DMS53 (cell line): ENCODE data around the gene SMIM43.

Experiments used
- DNase-seq: peaks from one replicate; lab custom pipeline; 2025; lab: John Stamatoyannopoulos, UW

Gene SMIM43

DNA sequence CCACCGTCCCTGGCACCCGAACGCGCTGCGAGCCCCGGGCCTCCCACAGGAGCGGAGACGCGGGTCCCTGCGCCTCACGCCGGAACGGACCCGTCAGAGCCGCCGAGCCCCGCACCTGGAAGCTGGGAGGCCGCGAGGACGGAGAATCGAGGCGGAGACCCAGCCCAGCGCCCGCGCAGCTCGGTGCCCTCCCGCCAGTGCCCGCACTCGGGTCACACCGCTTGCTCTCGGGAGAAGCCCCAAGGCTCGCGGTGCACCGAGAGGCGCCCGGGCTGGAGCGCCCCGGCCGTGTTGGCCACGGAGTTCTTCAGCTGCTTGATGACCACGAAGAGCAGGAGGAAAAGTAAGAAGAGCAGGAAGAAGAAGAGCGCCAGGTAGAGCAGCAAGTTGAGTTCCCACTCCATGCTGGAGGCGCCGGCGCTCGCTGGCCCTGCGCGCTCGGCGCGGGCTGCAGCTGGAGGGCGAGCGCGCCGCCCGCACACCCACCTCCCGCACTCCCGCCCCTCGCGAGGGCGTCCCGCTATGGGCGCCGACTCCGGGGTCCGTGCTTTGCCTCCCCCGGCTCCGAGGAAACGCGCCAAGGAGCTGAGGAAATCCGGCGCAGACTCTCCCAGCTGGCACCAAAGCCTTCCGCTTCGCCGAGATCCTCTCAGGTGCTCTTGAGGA, at the start of gene SMIM43:
Gene SMIM43 (minus strand): TSS at position 463 of the 666 bp plus-strand sequence. CDS start 59 bp downstream, at position 404.
- DNase-seq, result peak; percentile 54

DNA sequence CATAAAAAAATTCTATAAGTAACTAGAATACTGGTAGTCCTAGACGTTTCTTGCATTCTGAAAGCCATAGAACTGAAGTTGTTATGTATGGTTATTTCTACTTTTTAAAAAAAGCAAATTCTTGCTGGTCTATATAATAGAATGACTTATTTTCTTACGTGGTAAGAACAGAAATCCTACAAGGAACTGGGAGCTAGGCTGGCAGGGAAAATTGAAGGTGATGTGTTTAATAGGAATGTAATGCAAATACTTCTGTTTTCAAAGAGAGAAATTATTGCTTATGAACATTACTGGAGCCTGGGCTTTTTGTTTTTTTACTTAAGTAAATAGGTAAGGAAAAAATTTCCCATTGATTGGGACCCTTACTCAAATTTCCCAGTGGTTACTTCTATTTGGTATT, 49.8 kb upstream of the SMIM43 start:
- DNase-seq, result no peak

DNA sequence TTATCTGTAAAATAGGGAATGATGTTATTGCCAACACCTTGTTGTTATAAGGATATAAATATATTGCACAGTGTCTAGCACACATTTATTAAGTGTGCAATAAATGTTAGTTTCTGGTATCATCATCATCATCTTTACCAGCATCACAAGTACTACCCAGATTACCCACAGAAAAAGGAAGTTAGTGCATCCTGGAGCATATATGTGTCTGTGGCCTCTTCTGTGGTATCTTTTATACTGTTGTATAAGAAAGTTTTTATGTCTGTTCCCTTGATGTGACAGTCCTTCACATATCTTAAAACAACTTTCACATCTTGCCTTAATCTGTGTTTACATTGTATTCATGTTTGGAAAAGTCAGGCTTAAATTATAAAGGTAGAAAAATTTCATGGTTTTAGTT, 46.2 kb upstream of the SMIM43 start:
- DNase-seq, result no peak

DNA sequence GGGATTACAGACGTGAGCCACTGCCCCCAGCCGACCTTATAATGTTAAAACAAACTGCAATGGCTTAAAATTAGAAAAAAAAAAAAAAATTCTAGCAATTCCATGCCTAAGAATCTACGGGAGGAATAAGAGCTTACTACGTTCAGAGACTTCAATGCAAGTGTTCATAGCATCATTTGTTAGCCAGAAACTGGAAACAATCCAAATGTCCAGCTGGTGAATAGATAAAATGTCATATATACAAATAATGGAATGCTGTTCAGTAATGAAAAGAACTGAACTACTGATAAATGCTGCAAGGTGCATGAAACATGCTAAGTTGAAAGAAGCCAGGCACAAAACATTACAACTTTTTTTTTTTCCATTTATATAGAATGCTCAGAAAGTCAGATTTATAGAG, 41.4 kb upstream of the SMIM43 start:
- DNase-seq, result no peak

DNA sequence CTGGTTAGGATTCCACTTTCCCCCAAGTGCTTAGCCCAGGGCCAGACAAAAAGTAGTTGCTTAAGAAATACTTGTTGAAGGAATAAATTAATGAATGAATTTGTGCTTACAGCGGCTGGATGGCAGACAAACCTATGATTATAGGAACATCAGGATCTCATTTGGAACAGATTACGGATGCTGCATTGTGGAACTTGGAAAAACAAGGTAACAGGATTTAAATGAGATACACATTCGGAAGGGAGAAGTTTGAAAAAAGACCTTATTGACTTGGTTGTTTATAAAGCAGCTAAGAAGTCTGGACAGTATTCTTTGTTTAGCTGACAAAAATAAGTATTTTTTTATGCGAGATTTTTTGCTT, 36.7 kb upstream of the SMIM43 start:
- DNase-seq, result peak; percentile 25

DNA sequence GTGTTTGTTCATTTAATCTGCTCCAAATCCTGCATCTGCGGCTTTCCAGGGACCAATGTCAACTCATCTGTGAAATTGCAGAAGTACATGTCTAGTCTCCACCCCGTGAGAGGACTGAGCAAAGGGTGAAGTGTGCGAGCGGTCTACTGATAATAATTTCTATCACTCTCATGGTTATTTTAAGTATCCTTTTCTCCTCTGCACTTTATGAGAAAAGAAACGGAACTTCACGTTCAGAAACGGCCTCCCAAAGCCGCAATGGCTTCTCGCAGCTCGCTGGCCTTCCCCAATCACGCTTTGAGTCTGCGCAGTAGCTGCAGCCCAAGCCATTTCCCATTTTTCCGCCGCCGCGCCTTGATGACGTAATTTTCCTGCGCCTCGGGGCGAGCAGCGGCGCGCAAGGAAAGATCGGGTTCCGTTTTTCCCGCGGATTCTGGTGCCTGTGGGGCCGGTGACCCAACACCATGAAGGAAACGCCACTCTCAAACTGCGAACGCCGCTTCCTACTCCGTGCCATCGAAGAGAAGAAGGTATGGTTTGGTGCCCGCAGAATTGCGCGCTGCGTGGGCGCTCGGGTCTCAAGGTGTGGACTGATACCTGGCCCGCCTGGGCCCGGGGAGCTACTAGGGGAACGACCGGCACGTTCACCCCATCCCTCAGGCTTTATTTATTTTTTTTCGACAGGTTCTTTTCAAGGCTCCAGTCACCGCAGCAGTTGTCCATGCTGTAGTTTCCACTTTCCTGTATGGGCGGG, 36.2 kb upstream of the SMIM43 start, which contains the start of gene EXOSC9:
Gene EXOSC9 (plus strand): TSS at position 363 of the 754 bp plus-strand sequence. CDS start 102 bp downstream, at position 465.
- DNase-seq, result peak; percentile 93

DNA sequence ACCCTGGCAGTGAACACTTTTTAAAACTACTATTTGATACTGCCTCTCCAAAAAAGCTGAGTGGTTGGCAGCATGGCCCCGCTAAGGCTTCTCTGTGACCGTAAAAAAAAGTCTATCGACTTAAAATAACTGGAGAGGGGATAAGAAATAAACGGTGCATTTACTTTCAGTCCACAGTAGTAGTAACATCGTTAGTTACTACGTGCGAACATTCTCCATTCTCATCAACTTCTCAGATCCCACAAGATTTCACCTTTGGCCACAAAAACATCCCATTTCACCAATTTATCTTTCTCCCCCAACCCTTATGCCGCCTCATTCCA, 35.6 kb upstream of the SMIM43 start:
- no peak for DNase-seq

DNA sequence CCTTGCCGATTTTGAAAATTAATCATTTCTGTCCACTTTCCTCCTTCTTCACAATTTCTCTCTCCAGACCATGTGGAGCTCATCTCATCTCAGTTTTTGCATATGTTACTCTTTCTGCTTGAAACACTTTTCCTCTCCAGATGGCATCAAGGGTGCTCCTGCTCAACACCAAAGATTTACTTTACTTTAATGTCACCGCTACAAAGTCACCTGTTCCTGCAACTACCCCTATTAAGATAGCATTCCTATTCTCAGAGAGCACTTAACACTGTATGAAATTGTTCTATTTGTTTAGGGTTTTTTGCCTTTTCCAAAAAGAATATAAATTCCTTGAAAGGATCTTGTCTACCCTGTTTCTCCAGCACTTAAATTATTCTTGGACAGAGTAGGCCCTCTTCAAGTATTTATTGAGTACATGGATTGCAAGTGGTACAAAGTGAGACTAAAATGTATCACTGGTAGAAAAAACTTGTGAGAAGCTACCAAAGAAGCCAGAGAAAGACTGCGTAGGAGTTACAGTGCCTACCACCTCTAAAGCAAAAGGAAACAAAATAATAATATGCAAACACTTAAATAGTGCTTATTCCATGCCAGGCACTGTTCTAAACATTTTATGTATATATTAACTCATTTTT, 35.0 kb upstream of the SMIM43 start:
- no peak for DNase-seq

DNA sequence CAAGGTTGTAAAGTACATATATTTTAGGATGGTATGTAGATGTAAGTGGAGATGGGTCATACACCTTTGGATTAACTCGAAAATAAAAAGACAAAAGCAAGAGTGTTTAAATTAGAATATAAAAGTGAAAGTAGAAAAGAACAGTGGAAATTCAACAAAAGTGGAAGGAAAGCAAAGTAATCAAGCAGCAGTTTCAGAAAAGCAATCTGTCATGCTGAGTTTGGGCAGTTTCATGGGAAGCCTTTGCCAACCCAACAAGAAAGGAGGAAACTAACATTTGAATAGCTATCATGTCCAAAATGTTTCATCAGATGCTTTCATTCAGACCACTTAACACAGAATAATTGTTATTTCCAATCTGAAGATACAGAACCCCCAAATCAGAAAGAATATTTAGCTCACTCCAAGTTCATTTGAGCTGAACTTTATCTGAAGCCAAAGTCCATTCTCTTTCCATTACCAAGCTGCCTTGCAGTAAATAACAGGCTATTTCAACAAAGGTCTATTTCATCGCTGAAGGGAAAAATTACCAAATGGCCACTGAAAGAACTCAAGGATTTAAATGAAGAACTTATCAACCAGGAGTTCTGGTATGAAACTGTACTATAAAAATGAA, 34.4 kb upstream of the SMIM43 start:
- no peak for DNase-seq

DNA sequence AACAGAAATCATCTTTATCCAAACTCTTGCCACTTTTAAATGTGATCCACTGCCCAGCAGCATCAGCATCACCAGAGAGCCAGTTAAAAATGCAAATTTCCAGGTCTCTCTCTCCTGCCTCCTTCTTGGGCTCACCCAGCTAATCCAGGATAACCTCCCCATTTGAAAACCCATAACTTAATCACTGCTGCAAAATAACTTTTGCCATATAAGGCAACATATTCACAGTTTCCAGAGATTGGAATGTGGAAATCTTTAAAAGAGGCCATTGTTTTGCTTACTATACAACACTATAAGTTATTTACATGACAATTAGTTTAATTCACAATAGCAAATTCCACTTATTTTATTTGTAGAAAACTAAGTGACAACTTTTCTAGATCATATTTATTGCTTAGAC, 31.3 kb upstream of the SMIM43 start:
- no peak for DNase-seq

DNA sequence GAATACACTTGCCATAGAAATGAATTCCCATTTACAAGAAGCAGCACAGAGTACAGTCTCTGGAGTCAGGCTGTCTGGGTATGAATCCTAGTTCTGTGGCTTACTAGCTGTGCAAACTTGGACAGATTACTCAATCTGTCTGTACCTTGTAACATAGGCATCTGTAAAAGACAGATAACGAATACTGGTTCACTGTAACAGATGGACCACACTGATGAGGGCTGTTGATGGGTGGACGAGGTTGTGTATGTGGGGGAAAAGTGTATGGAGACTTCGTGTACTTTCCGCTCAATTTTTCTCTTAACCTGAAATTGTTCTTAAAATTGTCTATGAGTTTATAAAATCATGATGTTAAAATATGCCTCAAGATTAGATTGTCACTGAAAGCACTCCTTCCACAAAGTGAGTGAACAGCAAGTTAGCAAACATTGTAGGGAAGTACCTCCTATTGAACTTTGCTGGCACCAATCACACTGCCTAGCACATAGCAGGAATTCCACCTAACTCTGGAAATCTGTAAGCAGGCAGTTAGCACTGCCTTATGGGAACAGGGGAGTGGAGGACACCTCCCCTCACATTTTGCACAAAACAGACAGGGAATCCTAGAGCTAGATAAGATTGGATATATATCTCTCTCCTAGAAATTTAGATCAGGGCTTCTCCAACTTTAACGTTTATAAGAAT, 29.7 kb upstream of the SMIM43 start:
- no peak for DNase-seq

DNA sequence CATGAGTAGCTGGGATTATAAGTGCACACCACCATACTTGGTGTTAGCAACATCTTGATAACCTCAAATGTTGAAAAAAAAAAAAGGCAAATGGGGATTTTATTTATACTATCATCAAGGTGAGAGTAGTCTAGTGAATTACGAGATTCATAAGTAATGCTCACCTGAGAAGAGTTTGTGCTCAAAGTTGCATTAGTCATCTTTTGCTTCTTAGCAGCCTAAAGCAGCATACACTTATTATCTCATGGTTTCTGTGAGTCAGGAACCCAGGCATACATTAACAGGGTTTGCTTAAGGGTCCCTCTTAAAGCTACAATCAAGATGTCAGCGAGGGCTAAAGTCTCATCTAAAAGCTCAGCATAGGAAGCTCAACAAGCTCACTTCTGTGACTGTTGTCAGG, 28.0 kb upstream of the SMIM43 start:
- DNase-seq, result no peak

DNA sequence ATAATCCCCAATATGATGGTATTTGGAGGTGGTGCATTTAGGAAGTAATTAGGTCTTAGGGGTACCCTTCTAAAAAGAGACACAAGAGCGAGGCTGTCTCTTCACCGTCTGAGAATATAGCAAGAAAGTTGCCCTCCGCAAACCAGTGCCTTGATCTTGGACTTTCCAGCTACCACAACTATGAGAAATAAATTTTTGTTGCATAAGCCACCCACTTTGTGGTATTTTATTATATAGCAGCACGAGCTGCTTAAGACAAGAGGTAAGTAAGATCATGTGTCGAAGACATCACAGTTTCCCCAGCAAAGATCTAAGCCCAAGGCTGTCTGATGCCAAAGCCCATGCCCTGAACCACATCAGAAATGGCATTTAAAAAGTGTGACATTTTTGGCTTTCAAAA, 26.5 kb upstream of the SMIM43 start:
- DNase-seq, result no peak

DNA sequence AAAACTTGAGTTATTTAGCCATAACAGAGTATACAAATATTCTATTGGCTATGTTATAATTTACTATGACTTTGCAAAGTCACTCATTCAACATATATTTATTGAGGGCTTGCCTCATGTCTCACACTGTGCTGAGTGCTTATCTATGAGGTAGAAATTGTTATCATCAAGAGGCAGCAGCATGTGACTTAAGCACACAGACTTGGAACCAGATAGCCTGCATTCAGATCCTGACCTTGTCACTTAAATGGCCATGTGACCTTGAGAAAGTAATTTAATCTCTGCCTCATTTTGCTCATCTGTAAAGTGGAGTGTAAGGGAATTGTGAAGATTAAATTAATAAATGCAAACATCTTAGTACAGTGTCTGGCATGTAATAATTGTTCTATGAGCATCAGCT, 26.0 kb upstream of the SMIM43 start:
- DNase-seq, result peak; percentile 45

DNA sequence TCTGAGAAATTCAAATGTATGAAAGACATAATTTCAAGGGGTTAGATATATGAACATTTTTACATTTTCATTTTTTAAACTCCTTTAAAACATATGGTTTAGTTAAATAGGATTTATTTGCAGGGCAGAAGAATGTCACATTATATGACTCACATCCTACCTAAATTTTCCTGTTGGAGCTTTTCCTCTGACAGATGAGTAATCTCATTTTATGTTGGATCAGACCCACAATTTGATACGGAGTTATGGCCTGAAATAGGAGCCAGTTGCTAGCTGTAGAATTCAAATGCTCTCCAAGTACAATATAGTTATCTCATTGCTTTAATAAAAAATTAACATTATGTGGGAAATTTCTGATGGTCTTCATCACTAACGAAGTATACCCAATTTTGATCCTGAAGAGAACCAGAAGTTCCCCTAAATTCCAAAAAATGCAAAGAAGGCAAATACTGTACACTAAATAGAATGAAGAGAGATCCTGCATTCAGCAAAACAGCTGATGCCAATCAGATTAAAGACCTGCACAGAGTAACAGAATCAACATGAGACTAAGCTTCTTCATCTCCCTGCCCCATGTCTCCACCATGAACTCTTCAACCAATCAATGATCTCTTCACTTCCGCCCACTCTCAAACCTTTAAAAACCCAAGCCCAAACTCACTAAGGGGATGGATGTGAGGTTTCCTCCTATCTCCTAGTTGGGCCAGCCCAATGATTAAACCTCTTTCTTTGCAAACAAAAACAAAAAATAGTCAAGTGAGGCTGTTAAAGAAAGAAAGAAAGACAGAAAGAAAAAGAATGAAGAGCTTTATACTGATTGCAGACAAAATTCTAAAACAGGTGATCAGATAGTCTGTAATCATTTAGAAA, 25.2 kb upstream of the SMIM43 start:
- DNase-seq, result no peak

DNA sequence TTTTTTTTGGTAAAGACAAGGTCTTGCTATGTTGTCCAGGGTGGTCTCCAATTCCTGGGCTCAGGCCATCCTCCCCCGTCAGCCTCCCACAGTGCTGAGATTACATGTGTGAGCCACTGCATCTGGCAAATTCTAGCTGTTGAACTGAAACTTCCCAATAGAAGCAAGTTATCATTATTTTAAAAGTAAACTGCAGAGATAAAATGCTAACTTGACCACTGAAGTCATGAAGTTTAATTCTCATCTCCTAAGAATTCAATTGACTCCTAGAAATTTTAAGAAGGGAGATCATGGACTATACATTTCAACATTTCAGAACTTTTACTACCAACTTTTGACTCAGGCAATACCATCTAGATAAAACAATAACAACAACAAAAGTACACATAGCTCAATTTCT, 24.5 kb upstream of the SMIM43 start:
- DNase-seq, result no peak

DNA sequence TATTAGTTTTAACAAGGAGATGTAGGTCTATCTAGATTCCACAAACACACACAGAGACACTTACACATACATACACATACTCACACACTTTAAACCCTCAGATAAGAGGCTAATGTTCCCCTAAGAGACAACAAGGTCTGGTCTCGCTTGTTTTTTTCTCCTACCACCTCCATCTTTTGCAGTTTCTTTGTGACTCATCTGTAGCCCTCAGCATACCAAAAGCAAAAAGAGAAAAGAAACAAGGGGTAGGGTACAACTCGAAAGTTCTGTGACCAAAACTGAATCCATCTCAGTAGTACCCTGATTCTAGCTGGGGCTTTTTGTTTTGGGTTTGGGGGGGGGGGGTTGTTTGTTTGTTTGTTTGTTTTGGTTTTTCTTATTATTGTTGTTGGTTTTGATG, 23.9 kb upstream of the SMIM43 start:
- DNase-seq, result no peak

DNA sequence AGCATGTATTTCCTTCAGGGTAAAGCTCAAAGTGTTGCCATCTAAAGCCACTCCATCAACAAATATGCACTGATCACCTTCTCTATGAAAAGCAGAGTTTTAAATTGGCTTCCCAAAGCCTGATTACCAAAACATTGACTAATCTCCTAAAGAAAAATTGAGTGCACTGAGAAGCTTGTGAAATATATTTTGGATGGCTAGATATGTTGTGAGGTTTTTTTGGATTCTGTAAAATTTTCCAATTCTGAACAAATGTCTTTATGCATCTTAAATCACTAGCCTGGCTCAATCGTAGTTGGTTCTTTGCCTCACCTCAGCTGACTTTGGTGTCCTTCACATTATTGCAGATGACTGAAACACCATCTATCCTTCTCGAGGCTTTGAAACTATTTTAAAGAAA, 21.3 kb upstream of the SMIM43 start:
- DNase-seq, result no peak

DNA sequence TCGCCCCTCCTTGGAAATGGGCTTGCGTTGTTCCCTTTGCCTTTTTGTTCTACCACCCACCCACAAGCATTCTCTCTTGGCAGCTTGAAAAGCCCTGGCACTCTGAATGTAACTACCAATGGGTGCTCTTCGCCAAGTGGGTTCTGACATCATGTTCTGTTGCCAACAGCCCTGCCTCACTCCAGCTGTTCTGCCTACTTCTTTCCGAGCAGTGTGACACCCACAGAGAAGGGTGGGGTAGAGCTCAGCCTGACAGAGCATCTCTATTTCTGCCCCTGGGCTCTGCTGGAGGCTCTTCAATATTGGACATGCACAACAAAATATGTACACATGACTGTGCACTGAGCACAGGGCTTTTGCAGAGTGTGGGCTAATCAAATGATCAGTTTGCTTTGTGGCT, 20.5 kb upstream of the SMIM43 start:
- no peak for DNase-seq

DNA sequence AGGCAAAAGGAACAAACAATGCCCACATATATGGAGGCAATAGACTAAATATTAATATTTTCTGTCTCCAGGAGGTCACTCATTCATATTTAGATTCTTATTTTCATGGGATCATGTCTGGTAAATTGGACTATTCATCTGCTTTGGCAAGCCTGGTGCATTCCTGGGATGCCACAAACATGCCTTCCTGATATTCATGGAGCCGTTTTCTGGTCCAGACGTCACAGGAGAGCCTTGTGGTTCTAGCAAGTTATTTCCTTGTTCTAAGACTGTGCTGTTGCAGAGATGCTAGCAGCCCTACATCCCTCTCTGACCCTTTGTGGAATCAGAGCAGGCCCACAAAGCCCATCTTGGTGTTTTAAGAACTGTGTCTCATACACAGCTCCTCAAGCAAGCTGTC, 20.0 kb upstream of the SMIM43 start:
- no peak for DNase-seq

DNA sequence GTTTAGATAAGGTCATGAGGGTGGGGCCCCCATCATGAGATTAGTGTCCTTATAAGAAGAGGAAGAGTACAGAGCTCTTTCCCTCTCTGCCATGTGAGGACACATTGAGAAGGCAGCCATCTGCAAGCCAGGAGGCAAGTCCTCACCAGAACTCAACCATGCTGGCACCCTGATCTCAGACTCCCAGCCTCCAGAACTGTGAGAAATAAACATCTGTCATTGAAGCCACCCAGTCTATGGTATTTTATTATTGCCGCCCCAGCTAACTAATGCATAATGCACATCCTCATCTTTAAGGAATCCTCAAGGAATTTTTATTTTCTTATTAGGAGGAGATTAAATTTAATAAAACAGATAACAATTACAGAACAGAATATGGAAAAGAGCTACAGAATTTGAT, 19.4 kb upstream of the SMIM43 start:
- DNase-seq, result no peak
